SHP77 treated with DMSO at 0.1 percent for 48 hours (cell line): Measurements from ENCODE around the gene TRAK2.
"Not testable (repeated sequence)": the region's sequence is repeated elsewhere in the genome, so short reads cannot be mapped to it uniquely, and the experiment has no call there.

Experiments
- DNase-seq: peaks from one replicate; lab custom pipeline; 2025; lab: John Stamatoyannopoulos, UW

TRAK2 gene

GRCh38 chr2:201451292-201452057, at the start of gene TRAK2, which contains the start of gene STRADB:
Gene TRAK2 (minus strand): TSS chr2:201451458. CDS start chr2:201420507, 30,951 bp downstream.
Gene STRADB (plus strand): TSS chr2:201451740. CDS start chr2:201454841, 3,101 bp downstream.
- peak; percentile 79 for DNase-seq

GRCh38 chr2:201500534-201500933, 49.3 kb upstream of the TRAK2 start:
- DNase-seq = no peak

GRCh38 chr2:201496785-201497184, 45.5 kb upstream of the TRAK2 start:
- DNase-seq = no peak

- no peak for DNase-seq
Measured at GRCh38 chr2:201490291-201490690, 39.0 kb upstream of the TRAK2 start.

GRCh38 chr2:201484805-201485204, 33.5 kb upstream of the TRAK2 start:
- no peak for DNase-seq

- DNase-seq = not testable (repeated sequence)
Measured at GRCh38 chr2:201483758-201484157, 32.5 kb upstream of the TRAK2 start.

- no peak for DNase-seq
Measured at GRCh38 chr2:201483342-201483741, 32.1 kb upstream of the TRAK2 start.

GRCh38 chr2:201482543-201482942, 31.3 kb upstream of the TRAK2 start:
- no peak for DNase-seq

- no peak for DNase-seq
Measured at GRCh38 chr2:201472411-201472810, 21.2 kb upstream of the TRAK2 start.

- DNase-seq = no peak
Measured at GRCh38 chr2:201471732-201472393, 20.6 kb upstream of the TRAK2 start.

- no peak for DNase-seq
Measured at GRCh38 chr2:201470821-201471731, 19.8 kb upstream of the TRAK2 start.

GRCh38 chr2:201467666-201468065, 16.4 kb upstream of the TRAK2 start:
- no peak for DNase-seq

- no peak for DNase-seq
Measured at GRCh38 chr2:201466050-201466675, 14.9 kb upstream of the TRAK2 start.

- DNase-seq = no peak
Measured at GRCh38 chr2:201465524-201465971, 14.3 kb upstream of the TRAK2 start.

- no peak for DNase-seq
Measured at GRCh38 chr2:201464547-201464946, 13.3 kb upstream of the TRAK2 start.

GRCh38 chr2:201460532-201460931, 9.3 kb upstream of the TRAK2 start:
- DNase-seq = no peak

GRCh38 chr2:201458381-201458780, 7.1 kb upstream of the TRAK2 start:
- no peak for DNase-seq

- no peak for DNase-seq
Measured at GRCh38 chr2:201452922-201453643, 1.8 kb upstream of the TRAK2 start.

- no peak for DNase-seq
Measured at GRCh38 chr2:201452058-201452921, 1.0 kb upstream of the TRAK2 start.

- DNase-seq = no peak
Measured at GRCh38 chr2:201450954-201451291, 335 bp downstream of the TRAK2 start.
